GM13977 (cell line): Measurements from ENCODE around the gene RASGRF1.

Experiments
- DNase-seq: peaks from one replicate; pipeline ENCODE4 v3.0.0; 2012; ENCODE audit warnings: low spot score
- CTCF ChIP-seq: IDR thresholded peaks from 2 replicates; pipeline ENCODE4 v1.5.1; 2012; ENCODE audit warnings: mild to moderate bottlenecking, control low read depth; ENCODE audit not compliant: insufficient read depth; ENCODE audit errors: extremely low read depth, missing control alignments
- in situ Hi-C: fragments of 300-500 bp; cut with MboI; formaldehyde crosslinking; loops from one replicate; pipeline ENCODE4 v1.12.0; 2022; ENCODE audit warnings: low sequenced_read_pairs, low pct_unique_long_range_greater_than_20kb, mixed read lengths, inconsistent platforms; ENCODE audit not compliant: unreplicated experiment

RASGRF1 gene

GRCh38 chr15:78987556-78988360 lies 102.8 kb downstream of the RASGRF1 start:
- in situ Hi-C loops = loop anchor here (10.0 kb wide), 1 partner anchor 73 kb away; no protein-coding TSS in a partner anchor
- no peak for DNase-seq
- peak; percentile 25 for TF ChIP-seq CTCF

- no peak for DNase-seq
- TF ChIP-seq CTCF = no peak
- in situ Hi-C loops = loop anchor here (10.0 kb wide), 1 partner anchor 71 kb away; no protein-coding TSS in a partner anchor
Measured at GRCh38 chr15:78985859-78986475, 104.6 kb downstream of the RASGRF1 start.

GRCh38 chr15:78984041-78984440 lies 106.5 kb downstream of the RASGRF1 start:
- in situ Hi-C loops = loop anchor here (10.0 kb wide), 1 partner anchor 69 kb away; no protein-coding TSS in a partner anchor
- no peak for DNase-seq
- no peak for TF ChIP-seq CTCF

- in situ Hi-C loops = loop anchor here (10.0 kb wide), 1 partner anchor 69 kb away; no protein-coding TSS in a partner anchor
- no peak for TF ChIP-seq CTCF
Measured at GRCh38 chr15:78983146-78983918, 107.2 kb downstream of the RASGRF1 start.

GRCh38 chr15:78982736-78983135 lies 107.8 kb downstream of the RASGRF1 start:
- in situ Hi-C loops = loop anchor here (10.0 kb wide), 1 partner anchor 68 kb away; no protein-coding TSS in a partner anchor
- DNase-seq = no peak
- TF ChIP-seq CTCF = no peak

More at GRCh38 chr15:78983146-78983918, 107.2 kb downstream of the RASGRF1 start:
- DNase-seq = no peak

- in situ Hi-C loops = loop anchor here (10.0 kb wide), 1 partner anchor 67 kb away; no protein-coding TSS in a partner anchor
Measured at GRCh38 chr15:78981532-78982313, 108.9 kb downstream of the RASGRF1 start.

More at GRCh38 chr15:78981532-78982313, 108.9 kb downstream of the RASGRF1 start:
- TF ChIP-seq CTCF = no peak
- DNase-seq = no peak
